Amniotic epithelial cell (primary cell): Measurements from ENCODE around the gene NPHS1.
A peak's percentile ranks its signal among the peaks of the same experiment; 100 is the strongest.

Experiments
- DNase-seq: peaks from one replicate; pipeline ENCODE4 v3.0.0-alpha.2; 2010; ENCODE audit warnings: low read depth

The NPHS1 gene

DNA sequence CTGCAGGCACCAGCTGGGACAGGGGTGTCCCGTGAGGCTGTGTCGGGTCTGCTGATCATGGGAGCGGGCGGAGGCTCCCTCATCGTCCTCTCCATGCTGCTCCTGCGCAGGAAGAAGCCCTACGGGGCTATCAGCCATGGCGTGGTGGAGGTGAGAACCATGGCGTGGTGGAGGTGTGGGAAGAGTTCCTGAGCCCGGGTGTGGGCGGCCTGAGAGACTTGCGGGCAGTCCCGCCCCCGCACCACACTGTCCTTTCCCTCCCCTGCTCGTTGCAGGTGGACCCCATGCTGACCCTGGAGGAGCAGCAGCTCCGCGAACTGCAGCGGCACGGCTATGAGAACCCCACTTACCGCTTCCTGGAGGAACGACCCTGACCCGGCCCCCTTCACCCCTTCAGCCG is 26.8 kb upstream of the NPHS1 start:
- no peak for DNase-seq

DNA sequence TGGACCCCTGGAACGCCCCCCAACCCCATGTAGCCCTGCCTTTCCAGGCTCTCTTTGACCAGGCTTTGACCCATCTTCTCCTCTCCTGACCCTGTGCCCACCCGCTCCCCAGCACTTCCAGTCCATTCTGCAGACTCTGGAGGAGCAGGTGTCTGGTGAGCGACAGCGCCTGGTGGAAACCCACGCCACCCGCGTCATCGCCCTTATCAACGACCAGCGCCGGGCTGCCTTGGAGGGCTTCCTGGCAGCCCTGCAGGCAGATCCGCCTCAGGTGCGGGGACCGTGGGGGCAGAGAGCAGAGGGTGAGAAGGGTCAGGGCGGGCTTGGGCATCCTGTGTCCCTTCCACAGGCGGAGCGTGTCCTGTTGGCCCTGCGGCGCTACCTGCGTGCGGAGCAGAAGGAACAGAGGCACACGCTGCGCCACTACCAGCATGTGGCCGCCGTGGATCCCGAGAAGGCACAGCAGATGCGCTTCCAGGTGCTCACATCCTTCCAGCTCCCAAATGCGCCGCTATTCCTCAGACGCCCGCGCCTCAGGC is 22.2 kb upstream of the NPHS1 start:
- no peak for DNase-seq

DNA sequence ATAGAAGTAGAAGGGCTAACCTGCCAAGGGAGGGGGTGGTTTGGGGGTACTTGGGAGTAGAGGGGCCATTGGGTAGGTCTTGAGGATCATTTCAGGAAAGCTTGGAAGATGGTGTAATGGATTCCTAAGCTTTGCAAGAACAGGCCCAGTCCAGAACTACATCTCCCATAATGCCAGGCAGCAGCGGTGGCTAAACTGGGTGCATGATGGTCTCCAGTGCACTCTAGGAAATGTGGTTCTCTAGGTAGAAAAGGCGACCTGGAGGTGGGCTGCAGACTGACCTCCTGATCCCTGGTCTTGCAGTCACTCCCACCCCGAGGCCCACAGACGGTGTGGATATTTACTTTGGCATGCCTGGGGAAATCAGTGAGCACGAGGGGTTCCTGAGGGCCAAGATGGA is 19.9 kb upstream of the NPHS1 start:
- no peak for DNase-seq

DNA sequence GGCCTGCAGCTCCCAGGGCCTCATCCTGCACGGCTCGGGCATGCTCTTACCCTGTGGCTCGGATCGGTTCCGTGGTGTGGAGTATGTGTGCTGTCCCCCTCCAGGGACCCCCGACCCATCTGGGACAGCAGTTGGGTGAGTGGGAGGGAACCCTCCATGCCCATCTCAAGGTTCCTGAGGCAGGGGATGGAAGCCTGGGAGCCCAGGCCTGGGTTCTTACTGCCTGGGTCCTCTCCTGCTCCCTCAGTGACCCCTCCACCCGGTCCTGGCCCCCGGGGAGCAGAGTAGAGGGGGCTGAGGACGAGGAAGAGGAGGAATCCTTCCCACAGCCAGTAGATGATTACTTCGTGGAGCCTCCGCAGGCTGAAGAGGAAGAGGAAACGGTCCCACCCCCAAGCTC is 19.3 kb upstream of the NPHS1 start:
- DNase-seq, result no peak

DNA sequence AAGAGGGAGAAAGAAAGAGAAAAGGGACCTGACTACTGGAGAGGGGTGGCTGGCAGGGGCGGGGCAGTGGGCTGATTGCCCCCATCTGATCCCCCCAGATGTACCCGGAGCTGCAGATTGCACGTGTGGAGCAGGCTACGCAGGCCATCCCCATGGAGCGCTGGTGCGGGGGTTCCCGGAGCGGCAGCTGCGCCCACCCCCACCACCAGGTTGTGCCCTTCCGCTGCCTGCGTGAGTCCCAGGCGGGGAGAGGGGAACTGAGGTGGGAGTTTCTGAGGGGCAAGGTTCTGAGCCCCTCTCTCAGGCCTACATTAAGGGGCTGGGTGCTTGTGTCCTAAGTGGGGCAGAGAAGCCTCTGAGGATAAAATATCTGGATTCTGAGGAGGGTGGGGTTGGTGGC is 18.5 kb upstream of the NPHS1 start:
- no peak for DNase-seq

DNA sequence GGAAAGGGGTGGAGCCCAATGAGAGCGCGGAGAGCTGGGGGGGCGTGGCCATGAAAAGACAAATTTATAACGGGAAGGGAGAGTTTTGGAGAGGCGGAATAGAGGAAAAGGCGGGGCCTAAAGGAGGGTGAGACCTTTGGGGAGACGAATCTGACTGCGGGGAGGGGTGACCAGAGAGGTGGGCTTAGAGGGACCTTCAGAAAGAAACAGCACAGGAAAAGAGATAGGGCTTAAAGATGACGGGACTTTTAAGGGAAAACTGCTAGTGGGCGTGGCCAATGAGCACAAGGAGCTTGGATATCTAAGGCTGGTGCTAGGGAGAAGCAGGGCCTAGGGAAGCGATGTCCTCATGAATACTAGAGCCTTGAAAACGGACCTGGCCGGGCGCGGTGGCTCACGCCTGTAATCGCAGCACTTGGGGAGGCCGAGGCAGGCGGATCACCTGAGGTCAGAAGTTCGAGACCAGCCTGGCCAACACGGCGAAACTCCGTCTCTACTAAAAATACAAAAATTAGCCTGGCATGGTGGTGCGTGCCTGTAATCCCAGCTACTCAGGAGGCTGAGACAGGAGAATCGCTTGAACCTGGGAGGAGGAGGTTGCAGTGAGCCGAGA is 17.9 kb upstream of the NPHS1 start:
- peak; percentile 21 for DNase-seq

DNA sequence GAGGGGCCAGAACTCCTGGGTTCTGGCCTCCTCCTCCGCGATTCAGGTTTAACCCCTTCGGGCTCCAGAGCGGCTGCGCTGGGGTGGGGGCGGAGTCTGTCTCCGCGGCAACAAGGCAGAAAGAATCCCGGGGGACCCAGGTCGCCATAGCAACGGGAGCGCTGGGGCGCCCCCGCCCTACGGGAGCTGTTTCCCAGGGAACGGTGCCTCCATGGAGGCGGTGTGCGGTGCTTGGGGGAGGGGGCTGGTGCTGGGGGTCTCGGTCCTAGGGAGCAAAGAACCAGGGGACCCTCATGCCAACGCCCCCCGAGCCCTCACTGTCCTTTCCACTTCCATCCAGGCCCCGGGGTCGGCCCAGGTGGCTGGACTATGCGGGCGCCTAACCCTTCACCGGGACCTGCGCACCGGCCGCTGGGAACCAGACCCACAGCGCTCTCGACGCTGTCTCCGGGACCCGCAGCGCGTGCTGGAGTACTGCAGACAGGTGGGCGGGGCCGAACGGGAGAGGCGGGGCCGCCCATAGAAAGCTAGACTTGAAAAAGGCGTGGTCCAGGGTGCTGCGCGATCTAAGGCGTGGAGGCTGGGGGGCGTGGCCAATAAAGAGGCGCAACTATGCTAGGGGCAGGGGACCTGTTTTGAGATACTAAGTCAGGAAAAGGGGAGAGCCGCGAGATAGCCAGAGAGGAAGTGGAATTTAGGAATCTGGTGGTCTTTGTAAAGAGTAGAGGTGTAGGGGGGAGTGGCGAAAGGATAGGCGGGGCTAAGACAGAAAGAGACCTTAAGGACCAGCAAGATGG is 17.2 kb upstream of the NPHS1 start:
- peak; percentile 78 for DNase-seq

DNA sequence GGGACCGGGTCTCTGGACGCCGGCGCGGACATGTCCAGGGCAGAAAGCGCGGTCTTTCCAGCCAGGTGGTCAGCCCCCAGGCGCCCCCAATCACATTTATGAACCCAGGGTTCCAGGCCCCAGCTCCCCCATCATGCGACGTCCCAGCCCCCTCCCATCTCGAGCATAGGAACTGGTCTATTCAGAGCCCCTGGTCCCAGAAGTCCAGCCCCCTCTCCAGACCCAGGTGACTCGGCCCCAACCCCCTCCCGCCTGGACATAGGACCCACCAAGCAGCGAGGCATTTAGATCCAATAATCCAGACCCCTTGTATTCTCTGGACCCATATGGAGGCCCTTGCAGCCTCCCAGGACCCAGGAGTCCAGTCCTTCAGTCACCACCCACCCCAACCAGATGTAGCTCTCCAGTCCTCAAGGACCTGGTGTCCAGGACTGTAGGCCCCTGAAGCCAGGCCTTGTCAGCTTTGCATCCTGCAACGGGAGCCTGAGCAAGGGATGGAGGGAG is 16.6 kb upstream of the NPHS1 start:
- no peak for DNase-seq

DNA sequence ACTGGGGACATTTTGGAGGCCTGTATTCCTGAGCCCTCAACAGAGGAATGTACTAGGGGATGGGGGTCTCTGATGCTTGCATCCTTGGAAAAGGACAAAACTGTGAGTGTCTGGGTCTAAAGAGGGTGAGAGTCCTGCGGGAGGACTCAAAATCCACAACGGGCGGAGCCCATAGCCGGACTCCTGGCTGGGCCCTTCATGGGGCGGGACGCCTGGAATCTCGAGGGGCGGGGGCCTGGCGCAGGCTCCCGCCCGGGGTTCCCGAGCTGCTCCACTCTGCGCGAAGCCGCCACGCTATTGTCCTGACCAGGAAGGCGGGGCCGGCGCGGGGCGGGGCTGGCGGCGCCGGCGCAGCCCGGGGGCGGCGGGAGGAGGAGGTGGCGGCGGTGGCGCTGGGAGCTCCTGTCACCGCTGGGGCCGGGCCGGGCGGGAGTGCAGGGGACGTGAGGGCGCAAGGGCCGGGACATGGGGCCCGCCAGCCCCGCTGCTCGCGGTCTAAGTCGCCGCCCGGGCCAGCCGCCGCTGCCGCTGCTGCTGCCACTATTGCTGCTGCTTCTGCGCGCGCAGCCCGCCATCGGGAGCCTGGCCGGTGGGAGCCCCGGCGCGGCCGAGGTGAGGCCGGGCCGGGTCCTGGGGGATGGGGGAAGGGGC is 16.0 kb upstream of the NPHS1 start, which contains the start of gene APLP1:
APLP1 (plus strand) TSS at position 403 of the 651 bp plus-strand sequence; CDS start at position 466, 63 bp downstream.
- DNase-seq, result no peak

DNA sequence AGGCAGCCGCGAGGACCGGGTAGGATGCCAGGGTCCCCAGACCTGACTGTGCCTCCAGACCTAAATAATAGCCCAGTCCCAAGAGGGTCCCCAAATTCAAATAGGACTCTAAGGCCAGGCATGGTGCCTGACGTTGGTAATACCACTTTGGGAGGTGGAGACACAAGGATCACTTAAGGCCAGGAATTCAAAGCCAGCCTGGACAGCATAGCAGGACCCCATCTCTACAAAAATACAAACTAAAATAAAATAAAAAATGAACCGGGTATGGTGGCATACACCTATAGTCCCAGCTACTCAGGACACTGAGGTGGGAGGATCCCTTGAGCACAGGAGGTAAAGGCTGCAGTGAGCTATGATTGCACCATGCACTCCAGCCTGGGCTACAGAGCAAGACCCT is 10.7 kb upstream of the NPHS1 start:
- no peak for DNase-seq

DNA sequence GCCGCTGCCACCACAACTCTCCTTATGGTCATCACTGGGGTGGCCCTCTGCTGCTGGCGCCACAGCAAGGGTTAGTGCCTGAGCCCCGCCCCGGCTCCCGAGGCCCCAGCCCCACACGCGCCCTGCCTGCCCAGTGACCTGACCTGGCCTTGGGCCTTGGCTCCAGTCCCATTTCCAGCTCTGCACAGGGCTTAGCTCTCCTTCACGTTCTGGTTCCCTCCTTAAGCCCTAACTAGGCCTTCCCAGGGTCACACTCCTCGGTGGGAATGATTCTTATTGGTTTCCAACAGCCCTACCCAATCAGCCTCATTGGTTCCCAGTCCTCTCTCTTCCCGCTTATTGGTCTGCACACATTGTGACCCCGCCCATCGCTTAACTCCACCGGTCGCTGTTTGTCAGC is 10.2 kb upstream of the NPHS1 start:
- DNase-seq, result no peak

DNA sequence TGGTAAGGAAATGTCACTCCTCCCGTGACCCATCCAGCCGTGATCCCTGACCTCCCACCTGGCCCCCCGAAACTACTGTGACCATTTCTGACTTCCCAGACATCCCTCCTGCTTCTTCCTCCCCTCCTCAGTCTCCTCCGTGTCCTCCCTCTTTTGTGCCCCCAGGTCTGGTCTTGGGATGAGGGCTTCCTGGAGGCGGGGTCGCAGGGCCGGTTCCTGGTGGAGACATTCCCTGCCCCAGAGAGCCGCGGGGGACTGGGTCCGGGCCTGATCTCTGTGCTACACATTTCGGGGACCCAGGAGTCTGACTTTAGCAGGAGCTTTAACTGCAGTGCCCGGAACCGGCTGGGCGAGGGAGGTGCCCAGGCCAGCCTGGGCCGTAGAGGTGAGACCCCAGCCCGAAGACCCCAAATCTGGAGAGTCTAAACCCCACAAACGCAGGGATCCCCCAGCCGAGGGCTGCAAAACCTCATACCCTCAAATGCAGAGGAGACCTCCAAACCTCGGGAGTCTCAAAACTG is 9.4 kb upstream of the NPHS1 start:
- DNase-seq, result no peak

DNA sequence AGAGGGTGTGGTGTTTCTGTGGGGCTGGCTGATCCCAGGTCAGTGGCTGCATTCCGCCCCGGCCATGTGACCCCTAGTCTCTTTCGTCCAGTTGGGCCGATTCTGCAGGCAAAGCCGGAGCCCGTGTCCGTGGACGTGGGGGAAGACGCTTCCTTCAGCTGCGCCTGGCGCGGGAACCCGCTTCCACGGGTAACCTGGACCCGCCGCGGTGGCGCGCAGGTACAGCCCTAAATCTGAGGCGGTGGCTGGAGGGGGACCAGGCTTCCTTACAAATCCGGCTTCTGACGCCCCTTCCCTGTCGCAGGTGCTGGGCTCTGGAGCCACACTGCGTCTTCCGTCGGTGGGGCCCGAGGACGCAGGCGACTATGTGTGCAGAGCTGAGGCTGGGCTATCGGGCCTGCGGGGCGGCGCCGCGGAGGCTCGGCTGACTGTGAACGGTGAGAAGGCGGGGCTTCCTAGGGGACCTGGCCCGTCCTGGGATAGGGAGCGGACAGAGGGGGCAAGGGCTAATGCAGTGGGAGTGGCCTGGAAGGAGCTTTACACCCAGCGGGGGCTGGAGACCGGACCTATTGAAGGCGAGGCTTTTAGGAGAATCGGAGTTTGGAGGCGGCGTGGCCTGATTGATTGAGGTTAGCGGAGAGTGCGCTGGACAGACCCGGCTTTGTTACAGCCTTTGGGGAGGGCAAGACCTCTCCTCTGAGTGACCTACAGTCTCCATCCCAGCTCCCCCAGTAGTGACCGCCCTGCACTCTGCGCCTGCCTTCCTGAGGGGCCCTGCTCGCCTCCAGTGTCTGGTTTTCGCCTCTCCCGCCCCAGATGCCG is 8.7 kb upstream of the NPHS1 start:
- no peak for DNase-seq

DNA sequence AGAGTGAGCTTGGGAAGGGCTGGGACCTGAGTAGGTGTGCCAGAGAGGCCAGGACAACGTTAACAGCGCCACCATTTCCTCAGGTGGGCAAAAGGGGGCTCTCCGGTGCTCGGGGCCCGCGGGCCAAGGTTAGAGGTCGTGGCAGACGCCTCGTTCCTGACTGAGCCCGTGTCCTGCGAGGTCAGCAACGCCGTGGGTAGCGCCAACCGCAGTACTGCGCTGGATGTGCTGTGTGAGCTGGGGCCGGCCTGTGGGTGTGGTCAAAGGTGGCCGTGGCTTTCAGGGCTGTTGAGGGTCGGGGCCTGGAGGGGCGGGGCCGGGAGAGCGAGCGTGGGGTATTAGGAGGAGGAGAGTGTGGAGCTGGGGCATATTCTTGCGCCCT is 8.1 kb upstream of the NPHS1 start:
- no peak for DNase-seq

DNA sequence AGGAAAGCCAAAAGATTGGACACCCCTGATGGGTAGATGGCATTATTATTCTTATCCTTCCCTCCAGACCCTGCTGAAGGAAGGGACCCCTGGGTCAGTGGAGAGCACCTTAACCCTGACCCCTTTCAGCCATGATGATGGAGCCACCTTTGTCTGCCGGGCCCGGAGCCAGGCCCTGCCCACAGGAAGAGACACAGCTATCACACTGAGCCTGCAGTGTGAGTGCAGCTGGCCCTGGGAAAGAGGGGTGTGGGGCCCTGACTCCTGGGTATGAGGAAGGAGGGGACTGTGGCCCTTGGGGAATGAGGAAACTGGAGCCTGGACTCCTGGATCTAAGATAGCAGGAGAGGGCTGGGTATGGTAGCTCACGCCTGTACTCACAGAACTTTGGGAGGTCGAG is 7.1 kb upstream of the NPHS1 start:
- no peak for DNase-seq

DNA sequence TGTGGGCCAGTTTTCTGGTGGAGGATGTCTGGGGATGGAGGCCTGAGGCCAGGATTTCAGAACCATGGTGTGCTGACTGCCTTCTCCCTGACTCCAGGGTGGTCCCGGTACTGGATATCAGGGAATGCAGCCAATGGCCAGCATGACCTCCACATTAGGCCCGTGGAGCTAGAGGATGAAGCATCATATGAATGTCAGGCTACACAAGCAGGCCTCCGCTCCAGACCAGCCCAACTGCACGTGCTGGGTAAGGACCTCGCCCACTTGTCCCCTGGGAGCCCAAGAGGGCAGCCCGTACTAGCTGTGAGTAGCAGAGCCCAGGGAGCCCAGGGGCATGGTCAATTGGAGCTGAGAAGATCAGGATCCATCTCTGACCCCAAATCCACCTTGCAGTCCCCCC is 6.0 kb upstream of the NPHS1 start:
- no peak for DNase-seq

DNA sequence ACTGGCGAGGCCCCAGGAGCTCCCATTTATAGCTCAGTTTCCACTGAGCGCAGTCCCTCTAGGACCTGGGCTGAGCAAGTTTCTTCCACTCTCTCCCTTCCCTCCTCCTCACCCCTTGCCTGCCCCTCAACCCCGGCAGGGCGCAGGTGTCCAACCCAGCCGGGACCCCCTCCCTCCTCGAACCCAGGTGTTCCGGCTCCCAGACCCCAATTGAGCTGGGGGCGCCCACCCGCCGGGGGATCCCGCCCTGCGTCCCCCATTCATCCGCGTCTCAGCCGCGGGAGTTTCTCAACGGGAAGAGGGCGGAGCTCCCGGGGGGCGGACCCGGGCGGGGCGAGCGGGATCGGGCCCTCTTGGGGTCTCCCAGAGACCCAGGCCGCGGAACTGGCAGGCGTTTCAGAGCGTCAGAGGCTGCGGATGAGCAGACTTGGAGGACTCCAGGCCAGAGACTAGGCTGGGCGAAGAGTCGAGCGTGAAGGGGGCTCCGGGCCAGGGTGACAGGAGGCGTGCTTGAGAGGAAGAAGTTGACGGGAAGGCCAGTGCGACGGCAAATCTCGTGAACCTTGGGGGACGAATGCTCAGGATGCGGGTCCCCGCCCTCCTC is 4.3 kb upstream of the NPHS1 start, which contains the start of gene KIRREL2:
KIRREL2 (plus strand) TSS at position 366 of the 604 bp plus-strand sequence; CDS start at position 575, 209 bp downstream.
- no peak for DNase-seq

DNA sequence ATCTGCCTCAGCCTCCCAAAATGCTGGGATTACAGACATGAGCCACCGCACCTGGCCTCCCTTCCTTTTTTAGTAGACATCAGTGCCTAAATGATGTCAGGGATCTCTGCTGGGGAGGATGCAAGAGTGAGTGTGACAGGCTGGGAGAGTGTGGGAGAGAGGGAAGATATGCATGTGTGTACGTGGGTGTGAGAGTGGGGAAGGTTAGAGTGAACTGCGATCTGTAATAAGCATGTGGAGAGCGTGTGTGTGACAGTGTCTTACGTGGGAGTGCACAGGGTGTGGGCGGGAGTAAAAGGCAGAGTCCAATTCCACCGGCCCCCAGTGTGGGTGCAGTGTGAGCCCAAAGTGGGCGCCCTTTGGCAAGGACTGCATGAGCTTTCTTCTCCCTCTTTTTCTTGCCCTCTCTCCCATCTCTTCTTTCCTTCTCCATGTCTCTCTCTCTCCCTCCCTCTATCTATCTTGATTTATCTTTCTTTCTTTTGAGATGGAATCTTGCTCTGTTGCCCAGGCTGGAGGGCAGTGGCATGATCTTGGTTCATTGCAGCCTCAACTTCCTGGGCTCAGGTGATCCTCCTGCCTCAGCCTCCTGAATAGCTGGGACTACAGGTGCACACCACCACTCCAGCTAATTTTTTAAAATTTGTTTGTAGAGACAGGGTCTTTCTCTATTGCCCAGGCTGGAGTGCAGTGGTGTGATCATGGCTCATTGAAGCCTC is 893 bp upstream of the NPHS1 start:
- DNase-seq, result no peak

DNA sequence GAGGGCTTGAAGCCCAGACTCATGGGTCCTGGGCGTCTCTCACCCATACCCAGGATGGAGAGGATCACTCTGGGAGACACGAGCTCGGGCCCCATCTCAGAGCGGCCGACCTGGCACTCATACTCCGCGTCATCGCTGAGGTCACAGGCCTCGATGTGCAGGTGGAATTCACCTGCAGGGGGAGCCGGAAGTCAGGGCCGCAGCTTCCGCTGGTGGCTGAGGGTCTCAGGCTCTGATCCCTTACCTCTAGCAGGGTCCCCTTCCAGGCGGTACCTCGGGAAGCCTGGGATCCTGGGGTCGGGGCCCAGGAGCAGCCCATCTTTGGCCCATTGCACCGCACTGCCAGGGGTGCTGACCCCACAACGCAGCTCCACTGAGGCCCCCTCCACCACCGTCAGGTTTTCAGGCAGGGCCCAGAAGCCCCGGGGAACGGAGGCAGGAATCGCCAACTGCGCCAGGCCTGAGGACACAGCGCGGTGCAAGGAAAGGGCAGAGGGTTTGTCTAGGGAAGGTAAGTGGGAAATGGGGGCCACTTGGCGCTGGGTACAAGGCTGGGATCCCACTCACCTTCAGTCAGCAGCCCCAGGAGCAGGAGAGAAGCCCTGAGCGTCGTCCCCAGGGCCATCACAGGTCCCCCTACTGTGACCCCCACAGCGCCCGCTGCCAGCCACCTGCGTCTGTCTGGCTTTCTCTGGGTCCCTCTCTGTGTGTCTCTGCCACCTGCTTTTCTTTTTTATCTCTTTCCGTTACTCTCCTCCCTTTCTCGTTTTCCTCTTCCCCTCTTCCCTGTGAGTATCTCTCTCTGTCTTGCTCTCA is 883 bp downstream of the NPHS1 start:
- DNase-seq, result no peak
